AG04450 (cell line): ENCODE data around the gene TAF12. TPM values are rescaled to one million over a fixed set of nuclear protein-coding genes. Genes with fewer than 3 reads are reported as not detected.
A peak's percentile ranks its signal among the peaks of the same experiment; 100 is the strongest.
"Not testable (repeated sequence)": the region's sequence is repeated elsewhere in the genome, so short reads cannot be mapped to it uniquely, and the experiment has no call there.

Experiments
- CTCF ChIA-PET: fragments of 300-600, 350-600 bp; formaldehyde crosslinking; extraction: SDS; loops from one replicate; lab custom pipeline; 2022; ENCODE audit warnings: antibody characterized with exemption, inconsistent platforms; lab: Charles Lee
- POLR2A ChIA-PET: fragments of 350-600 bp; formaldehyde crosslinking; extraction: SDS; loops from one replicate; lab custom pipeline; 2021; ENCODE audit warnings: antibody characterized with exemption, inconsistent platforms; lab: Yijun Ruan, JAX
- DNase-seq: peaks from one replicate; pipeline ENCODE4 v3.0.0-alpha.2; 2011; ENCODE audit warnings: low read depth, low spot score
- H3K27ac ChIP-seq: one replicate; pipeline ENCODE4 v1.5.1; 2012; ENCODE audit warnings: low read depth, low read length, control low read depth
- H3K27me3 ChIP-seq: one replicate; pipeline ENCODE4 v1.6.0; 2012; ENCODE audit warnings: low read length; ENCODE audit not compliant: control insufficient read depth, insufficient read depth
- H3K4me3 ChIP-seq: 2 replicates; pipeline ENCODE4 v1.5.1; 2011; ENCODE audit warnings: mild to moderate bottlenecking, low read depth, low read length, control low read depth
- H3K9me3 ChIP-seq: 2 replicates; pipeline ENCODE4 v1.5.1; 2012; ENCODE audit warnings: low read length; ENCODE audit not compliant: control insufficient read depth, insufficient read depth
- CTCF ChIP-seq: IDR thresholded peaks from 2 replicates; pipeline ENCODE4 v1.5.1; 2011; ENCODE audit warnings: low read depth, low read length, control low read depth, inconsistent platforms
- polyA plus RNA-seq: library from polyadenylated mRNA; depleted of rRNA; stranded (reverse); fragments of >200 nt; gene quantifications from 2 replicates; pipeline ENCODE4 v1.2.3, GENCODE V29; 2011

Gene TAF12
- polyA plus RNA-seq, 1 experiment, result 54.2 TPM

GRCh38 chr1:28675924-28676257 is 33.0 kb upstream of the TAF12 start:
- POLR2A ChIA-PET, result interaction anchor here (0.7 to 1.3 kb wide), 4 partner anchors 14 to 61 kb away, joined by 3 to 6 read pairs (median 4); partner anchors contain the start of genes RNU11 and YTHDF2
- TF ChIP-seq CTCF, result no peak
- Histone ChIP-seq H3K27me3 (no peaks in the 10 kb centered on the region), H3K9me3 (no peaks in the 10 kb centered on the region; the same call in 1 of the 2 replicates), H3K27ac (no peak overlapping the region), H3K4me3 (no peak overlapping the region)
- DNase-seq, result no peak
- CTCF ChIA-PET, result no interaction called here

GRCh38 chr1:28672971-28673370 is 30.1 kb upstream of the TAF12 start:
- DNase-seq, H3K27me3 ChIP-seq, CTCF ChIA-PET, H3K9me3 ChIP-seq, H3K27ac ChIP-seq, H3K4me3 ChIP-seq: not testable (repeated sequence)
- POLR2A ChIA-PET, result interaction anchor here (0.7 kb wide), 1 partner anchor 358 kb away, joined by 3 read pairs; no protein-coding TSS in a partner anchor

GRCh38 chr1:28671254-28671780 is 28.4 kb upstream of the TAF12 start:
- POLR2A ChIA-PET, result interaction anchor here (0.6 kb wide), 1 partner anchor 28 kb away, joined by 3 read pairs; the partner anchor contains the start of gene TAF12
- H3K4me3 ChIP-seq, result no peak overlapping the region
- DNase-seq, result no peak
- no peak overlapping the region for H3K27ac ChIP-seq
- no peaks in the 10 kb centered on the region for H3K27me3 ChIP-seq
- CTCF ChIA-PET, result interaction anchor here (1.0 kb wide), 1 partner anchor 65 kb away, joined by 7 read pairs; the partner anchor contains the start of gene YTHDF2
- no peaks in the 10 kb centered on the region; the same call in 1 of the 2 replicates for H3K9me3 ChIP-seq
- no peak for TF ChIP-seq CTCF

- DNase-seq, result no peak
- H3K27me3 ChIP-seq, result no peaks in the 10 kb centered on the region
- H3K4me3 ChIP-seq, result peak overlapping the region; percentile 75
- no peaks in the 10 kb centered on the region; the same call in 1 of the 2 replicates for H3K9me3 ChIP-seq
- ChIA-PET CTCF (interaction anchor here (2.6 kb wide), 1 partner anchor 67 kb away, joined by 20 read pairs; the partner anchor contains the start of gene YTHDF2), POLR2A (interaction anchor here (1.3 to 4.4 kb wide), 4 partner anchors 21 to 67 kb away, joined by 3 to 40 read pairs (median 13); partner anchors contain the start of genes RNU11, TAF12 and YTHDF2)
- peak overlapping the region; percentile 93 for H3K27ac ChIP-seq
- TF ChIP-seq CTCF, result no peak
Measured at GRCh38 chr1:28668956-28669723, 26.3 kb upstream of the TAF12 start.

- ChIA-PET CTCF (interaction anchor here (2.6 kb wide), 1 partner anchor 68 kb away, joined by 20 read pairs; the partner anchor contains the start of gene YTHDF2), POLR2A (interaction anchor here (0.6 to 4.4 kb wide), 7 partner anchors 15 to 68 kb away, joined by 3 to 40 read pairs (median 4); partner anchors contain the start of genes RNU11, TAF12 and YTHDF2)
- Histone ChIP-seq H3K27ac (peak within 1 kb of the TSS; percentile 93), H3K27me3 (no peaks in the 10 kb centered on the region), H3K9me3 (no peaks in the 10 kb centered on the region; the same call in 1 of the 2 replicates), H3K4me3 (peak within 1 kb of the TSS; percentile 75)
- DNase-seq, result no peak
- no peak for TF ChIP-seq CTCF
Measured at GRCh38 chr1:28668191-28668955, 25.5 kb upstream of the TAF12 start, which contains the start of gene GMEB1. Gene GMEB1 (plus strand): TSS chr1:28668784. CDS start chr1:28683613, 14,829 bp downstream.
